H1 (cell line): ENCODE measurements around the gene CHMP5. TPM values are rescaled to one million over a fixed set of nuclear protein-coding genes. Genes with fewer than 3 reads are reported as not detected.

Source experiments
- ASH2L ChIP-seq: fragments of 200-600, 300-600 bp; sonication (generic); IDR thresholded peaks from one replicate; pipeline ENCODE4 v1.7.1; 2017; ENCODE audit warnings: low read length
- BRCA1 ChIP-seq: IDR thresholded peaks from 2 replicates; pipeline ENCODE4 v1.6.1; 2012; ENCODE audit warnings: low read depth, low read length, improper control_type of control experiment
- CBX5 ChIP-seq: fragments of 300-800, 300-1000 bp; sonication (generic); IDR thresholded peaks from 2 replicates; pipeline ENCODE4 v1.7.1; 2016; ENCODE audit warnings: antibody characterized with exemption, low read length, low read depth
- EP300 ChIP-seq, 2 experiments: IDR thresholded peaks; 1 replicate in 1 of 2; 2 replicates in 1 of 2; pipeline ENCODE4 v1.6.1; 2011 to 2012; ENCODE audit warnings: low read depth in 2 of 2, low read length in 2 of 2, mild to moderate bottlenecking in 2 of 2, borderline replicate concordance in 1 of 2, inconsistent platforms in 1 of 2, moderate library complexity in 1 of 2
- EZH2 ChIP-seq: fragments of 200-600 bp; sonication (generic); IDR thresholded peaks from 2 replicates; pipeline ENCODE4 v1.7.1; 2012; ENCODE audit warnings: low read depth, mild to moderate bottlenecking, moderate library complexity, low read length, inconsistent platforms; ENCODE audit not compliant: severe bottlenecking
- HDAC2 ChIP-seq, 2 experiments: fragments of 300-600 bp in 1 of 2; sonication (generic) in 1 of 2; IDR thresholded peaks; 2 replicates each; pipeline ENCODE4 v1.6.1; 2011 to 2012; ENCODE audit warnings: low read depth in 2 of 2, low read length in 2 of 2, mild to moderate bottlenecking in 2 of 2, moderate library complexity in 2 of 2, borderline replicate concordance in 1 of 2, inconsistent platforms in 1 of 2
- JUND ChIP-seq: IDR thresholded peaks from 2 replicates; pipeline ENCODE4 v1.6.1; 2011; ENCODE audit warnings: mild to moderate bottlenecking, improper control_type of control experiment, low read length
- KDM5A ChIP-seq: fragments of 200-600 bp; IDR thresholded peaks from 2 replicates; pipeline ENCODE4 v1.7.1; 2012; ENCODE audit warnings: mild to moderate bottlenecking, low read length, inconsistent platforms, mixed read lengths
- NANOG ChIP-seq: IDR thresholded peaks from 2 replicates; pipeline ENCODE4 v1.6.1; 2011; ENCODE audit warnings: low read length, low read depth, mild to moderate bottlenecking, inconsistent platforms; ENCODE audit not compliant: insufficient read depth, poor library complexity, severe bottlenecking
- RBBP5 ChIP-seq: IDR thresholded peaks from 2 replicates; pipeline ENCODE4 v1.7.1; 2012; ENCODE audit warnings: low read depth, mild to moderate bottlenecking, inconsistent platforms, low read length, moderate library complexity, borderline replicate concordance
- SAP30 ChIP-seq: fragments of 300-600 bp; sonication (generic); IDR thresholded peaks from 2 replicates; pipeline ENCODE4 v1.7.1; 2012; ENCODE audit warnings: low read length, moderate library complexity, mild to moderate bottlenecking, inconsistent platforms; ENCODE audit not compliant: insufficient read depth, insufficient replicate concordance
- SIN3A ChIP-seq, 2 experiments: IDR thresholded peaks in 1 of 2; conservative IDR thresholded peaks in 1 of 2; 2 replicates each; pipeline ENCODE4 v1.6.1; 2011 to 2012; ENCODE audit warnings: low read length in 2 of 2, improper control_type of control experiment in 1 of 2, low read depth in 1 of 2, mild to moderate bottlenecking in 1 of 2
- SP4 ChIP-seq: IDR thresholded peaks from 2 replicates; pipeline ENCODE4 v1.6.1; 2012; ENCODE audit warnings: low read length, inconsistent platforms
- TAF7 ChIP-seq: optimal IDR thresholded peaks from 2 replicates; pipeline ENCODE3; 2011; ENCODE audit warnings: low read depth, mild to moderate bottlenecking, inconsistent platforms, low read length, moderate library complexity, borderline replicate concordance
- polyA plus RNA-seq, 7 experiments: library from polyadenylated mRNA; depleted of rRNA in 3 of 7; stranded (reverse) in 5 of 7; unstranded in 2 of 7; fragments of >200 nt in 5 of 7; fragments of 200-250 nt in 2 of 7; gene quantifications; 1 replicate in 5 of 7; 2 replicates in 1 of 7; 4 replicates in 1 of 7; pipeline versions ENCODE4 v1.2.1 to v1.2.3, GENCODE V29; 2011 to 2013; ENCODE audit warnings: missing spikeins in 2 of 7, mixed read lengths in 2 of 7
- total RNA-seq: library from RNA; stranded (reverse); fragmentation: NEBNext Ultra II Directional; extraction: Animal tissue kit (Norgen Biotek cat#: 25700); gene quantifications from 2 replicates; pipeline ENCODE4 v1.2.1, GENCODE V29; 2021
- TF ChIP-seq, protein P1 (sequence below), 3 experiments: IDR thresholded peaks; 1 replicate in 2 of 3; 2 replicates in 1 of 3; pipeline versions ENCODE4 v1.5.1 to v1.6.1; 2011; ENCODE audit warnings: low read length in 3 of 3, mild to moderate bottlenecking in 3 of 3, inconsistent platforms in 2 of 3, low read depth in 1 of 3, moderate library complexity in 1 of 3; ENCODE audit not compliant: insufficient read depth in 1 of 3; ENCODE audit errors: control extremely low read depth in 1 of 3
- TF ChIP-seq, protein P2 (sequence below): IDR thresholded peaks from 2 replicates; pipeline ENCODE4 v1.6.1; 2011; ENCODE audit warnings: low read depth, mild to moderate bottlenecking, low read length; ENCODE audit not compliant: insufficient read depth
- TF ChIP-seq, protein P3 (sequence below): IDR thresholded peaks from 2 replicates; pipeline ENCODE4 v1.6.1; 2012; ENCODE audit warnings: low read length, inconsistent platforms

The CHMP5 gene
- total and polyA plus RNA-seq, 2 of the 8 experiments (the other 6 are each of a cell fraction or from before 2014, with no cell fraction given) = 25.0 to 47.3 TPM

DNA sequence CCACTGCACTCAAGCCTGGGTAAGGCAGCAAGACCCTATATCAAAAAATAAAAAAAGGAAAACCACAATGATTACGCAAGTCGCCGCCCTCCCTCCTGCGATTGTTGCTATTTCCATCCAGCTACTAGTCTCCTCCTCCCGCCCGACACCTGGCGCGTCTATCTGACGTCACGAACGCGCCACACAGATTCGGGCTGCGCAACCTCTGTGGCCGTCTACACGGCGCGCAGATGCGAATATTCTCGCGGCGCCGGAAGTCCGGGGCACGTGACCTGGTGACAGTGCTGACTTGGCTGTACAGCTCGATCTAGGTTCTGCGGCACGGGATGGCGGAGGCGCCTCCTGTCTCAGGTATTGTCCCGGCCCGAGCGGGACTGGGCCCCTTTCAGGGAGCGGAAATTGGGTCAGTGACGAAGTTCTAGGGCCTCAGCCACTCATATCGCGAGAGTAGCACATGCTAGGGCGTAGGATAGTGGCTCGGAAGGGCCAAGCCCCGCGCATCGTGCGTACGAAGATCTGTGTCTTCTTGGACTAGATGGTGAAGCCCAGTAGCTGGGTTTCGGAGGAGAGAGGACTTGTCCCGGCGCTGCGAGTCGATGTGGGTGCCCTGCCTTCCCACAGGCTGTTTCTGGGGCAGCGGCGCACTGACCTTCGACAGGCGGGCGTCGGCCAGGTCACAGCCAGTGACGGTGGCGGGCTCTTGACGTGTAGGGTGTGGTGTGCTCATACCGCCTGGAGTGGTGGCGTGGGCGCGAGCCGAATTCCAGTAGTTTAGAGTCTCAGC lies 25.6 kb downstream of the CHMP5 start, which contains the start of gene NFX1 (continued):
- TF ChIP-seq, protein P1, sequence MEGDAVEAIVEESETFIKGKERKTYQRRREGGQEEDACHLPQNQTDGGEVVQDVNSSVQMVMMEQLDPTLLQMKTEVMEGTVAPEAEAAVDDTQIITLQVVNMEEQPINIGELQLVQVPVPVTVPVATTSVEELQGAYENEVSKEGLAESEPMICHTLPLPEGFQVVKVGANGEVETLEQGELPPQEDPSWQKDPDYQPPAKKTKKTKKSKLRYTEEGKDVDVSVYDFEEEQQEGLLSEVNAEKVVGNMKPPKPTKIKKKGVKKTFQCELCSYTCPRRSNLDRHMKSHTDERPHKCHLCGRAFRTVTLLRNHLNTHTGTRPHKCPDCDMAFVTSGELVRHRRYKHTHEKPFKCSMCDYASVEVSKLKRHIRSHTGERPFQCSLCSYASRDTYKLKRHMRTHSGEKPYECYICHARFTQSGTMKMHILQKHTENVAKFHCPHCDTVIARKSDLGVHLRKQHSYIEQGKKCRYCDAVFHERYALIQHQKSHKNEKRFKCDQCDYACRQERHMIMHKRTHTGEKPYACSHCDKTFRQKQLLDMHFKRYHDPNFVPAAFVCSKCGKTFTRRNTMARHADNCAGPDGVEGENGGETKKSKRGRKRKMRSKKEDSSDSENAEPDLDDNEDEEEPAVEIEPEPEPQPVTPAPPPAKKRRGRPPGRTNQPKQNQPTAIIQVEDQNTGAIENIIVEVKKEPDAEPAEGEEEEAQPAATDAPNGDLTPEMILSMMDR (IDR thresholded peaks at IDR 0.05; ENCODE audit: control extremely low read depth in 1 of 3, insufficient read depth in 1 of 3, low read depth in 1 of 3, low read length in 3 of 3) = no peak
- TF ChIP-seq, protein P2, sequence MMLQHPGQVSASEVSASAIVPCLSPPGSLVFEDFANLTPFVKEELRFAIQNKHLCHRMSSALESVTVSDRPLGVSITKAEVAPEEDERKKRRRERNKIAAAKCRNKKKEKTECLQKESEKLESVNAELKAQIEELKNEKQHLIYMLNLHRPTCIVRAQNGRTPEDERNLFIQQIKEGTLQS = peak; percentile 99
- TF ChIP-seq HDAC2 (IDR thresholded peaks at IDR 0.05; ENCODE audit: borderline replicate concordance in 1 of 2, low read depth in 2 of 2, low read length in 2 of 2) (peak in 1 of 2 experiments; percentile 90; a peak in 1 of 4 replicates), NANOG (no peak), ASH2L (peak; percentile 97), SP4 (no peak), CBX5 (no peak), SIN3A (conservative IDR thresholded peaks at IDR 0.05 in 1 of 2, IDR thresholded peaks at IDR 0.05 in 1 of 2; ENCODE audit: low read depth in 1 of 2, low read length in 2 of 2) (peak in 1 of 2 experiments; percentile 97; a peak in 2 of 4 replicates), EP300 (IDR thresholded peaks at IDR 0.05; ENCODE audit: borderline replicate concordance in 1 of 2, low read depth in 2 of 2, low read length in 2 of 2) (no peak), SAP30 (peak; percentile 95), JUND (peak; percentile 20; the same call in 1 of the 2 replicates), EZH2 (no peak), BRCA1 (no peak; the same call in 1 of the 2 replicates), KDM5A (peak; percentile 84), RBBP5 (peak; percentile 80; the same call in 1 of the 2 replicates), TAF7 (peak; percentile 12)
- TF ChIP-seq, protein P3, sequence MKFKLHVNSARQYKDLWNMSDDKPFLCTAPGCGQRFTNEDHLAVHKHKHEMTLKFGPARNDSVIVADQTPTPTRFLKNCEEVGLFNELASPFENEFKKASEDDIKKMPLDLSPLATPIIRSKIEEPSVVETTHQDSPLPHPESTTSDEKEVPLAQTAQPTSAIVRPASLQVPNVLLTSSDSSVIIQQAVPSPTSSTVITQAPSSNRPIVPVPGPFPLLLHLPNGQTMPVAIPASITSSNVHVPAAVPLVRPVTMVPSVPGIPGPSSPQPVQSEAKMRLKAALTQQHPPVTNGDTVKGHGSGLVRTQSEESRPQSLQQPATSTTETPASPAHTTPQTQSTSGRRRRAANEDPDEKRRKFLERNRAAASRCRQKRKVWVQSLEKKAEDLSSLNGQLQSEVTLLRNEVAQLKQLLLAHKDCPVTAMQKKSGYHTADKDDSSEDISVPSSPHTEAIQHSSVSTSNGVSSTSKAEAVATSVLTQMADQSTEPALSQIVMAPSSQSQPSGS = no peak
